C1 segment of cervical spinal cord (tissue), 14 donors: ENCODE data around the gene UXS1.
"Not testable (repeated sequence)": the region's sequence is repeated elsewhere in the genome, so short reads cannot be mapped to it uniquely, and the experiment has no call there.

Experiments used
- DNase-seq, 14 donors: peaks; one replicate each; lab custom pipeline; 2025; lab: John Stamatoyannopoulos, UW

UXS1 gene

GRCh38 chr2:106193977-106194778, at the start of gene UXS1:
Gene UXS1 (minus strand): TSS chr2:106194301. CDS start chr2:106194241, 60 bp downstream.
- peak; percentile 69 to 98 (median 94) for DNase-seq

GRCh38 chr2:106239491-106239890, 45.4 kb upstream of the UXS1 start:
- DNase-seq, result not testable (repeated sequence)

- DNase-seq, result not testable (repeated sequence)
These were observed 41.3 kb upstream of the UXS1 start for GRCh38 chr2:106235392-106235791.

GRCh38 chr2:106233350-106233706, 39.2 kb upstream of the UXS1 start:
- DNase-seq, result no peak

GRCh38 chr2:106232638-106233349, 38.7 kb upstream of the UXS1 start:
- DNase-seq, result peak in 9 of 14 donors; percentile 4 to 56 (median 11)

- no peak for DNase-seq
These were observed 29.2 kb upstream of the UXS1 start for GRCh38 chr2:106223347-106223746.

GRCh38 chr2:106222057-106222456, 28.0 kb upstream of the UXS1 start:
- DNase-seq, result not testable (repeated sequence)

GRCh38 chr2:106219813-106220212, 25.7 kb upstream of the UXS1 start:
- no peak for DNase-seq

GRCh38 chr2:106219157-106219556, 25.1 kb upstream of the UXS1 start:
- DNase-seq, result not testable (repeated sequence)

GRCh38 chr2:106208874-106209273, 14.8 kb upstream of the UXS1 start:
- DNase-seq, result no peak

GRCh38 chr2:106208399-106208798, 14.3 kb upstream of the UXS1 start:
- no peak for DNase-seq

GRCh38 chr2:106207246-106207645, 13.1 kb upstream of the UXS1 start:
- no peak for DNase-seq

- no peak for DNase-seq
These were observed 11.4 kb upstream of the UXS1 start for GRCh38 chr2:106205488-106205887.

GRCh38 chr2:106204551-106204950, 10.4 kb upstream of the UXS1 start:
- DNase-seq, result not testable (repeated sequence)

- no peak for DNase-seq
These were observed 7.6 kb upstream of the UXS1 start for GRCh38 chr2:106201661-106202060.

- DNase-seq, result no peak
These were observed 3.8 kb upstream of the UXS1 start for GRCh38 chr2:106197878-106198277.

- no peak for DNase-seq
These were observed 1.9 kb upstream of the UXS1 start for GRCh38 chr2:106195981-106196380.

GRCh38 chr2:106195456-106195855, 1.4 kb upstream of the UXS1 start:
- DNase-seq, result no peak

GRCh38 chr2:106193690-106193976, 468 bp downstream of the UXS1 start:
- DNase-seq, result peak in 4 of 14 donors; percentile 46 to 58 (median 54)

- peak in 5 of 14 donors; percentile 28 to 51 (median 43) for DNase-seq
These were observed 1.1 kb downstream of the UXS1 start for GRCh38 chr2:106192752-106193689.

- DNase-seq, result no peak
These were observed 2.5 kb downstream of the UXS1 start for GRCh38 chr2:106191511-106192016.
